NCI-H2029 (cell line): Measurements from ENCODE around the gene PRDX4.
"Not testable (repeated sequence)": the region's sequence is repeated elsewhere in the genome, so short reads cannot be mapped to it uniquely, and the experiment has no call there.

Experiments
- DNase-seq: peaks from one replicate; lab custom pipeline; 2025; lab: John Stamatoyannopoulos, UW

The PRDX4 gene

DNA sequence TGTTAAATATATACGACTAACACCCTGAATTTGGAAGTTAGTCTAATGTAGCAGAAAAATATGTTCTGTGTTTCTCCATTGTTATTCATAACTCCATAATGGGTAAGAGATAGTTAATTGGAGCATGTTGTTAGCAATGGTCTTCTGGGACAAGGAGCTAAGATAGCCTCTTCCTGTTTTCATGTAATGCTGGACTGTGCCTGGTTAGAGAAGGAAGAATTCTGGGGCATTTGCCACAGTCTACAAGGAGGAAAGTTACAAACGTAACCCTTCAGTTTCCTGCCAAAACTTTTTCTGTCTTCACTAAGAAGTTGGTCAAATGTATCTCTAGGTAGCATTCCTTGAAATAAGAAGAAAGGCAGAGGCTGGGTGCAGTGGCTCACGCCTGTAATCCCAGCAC, 5.8 kb downstream of the PRDX4 start:
- no peak for DNase-seq

- DNase-seq: not testable (repeated sequence)
Measured at GRCh38 chrX:23676486-23676885, 9.2 kb downstream of the PRDX4 start.

DNA sequence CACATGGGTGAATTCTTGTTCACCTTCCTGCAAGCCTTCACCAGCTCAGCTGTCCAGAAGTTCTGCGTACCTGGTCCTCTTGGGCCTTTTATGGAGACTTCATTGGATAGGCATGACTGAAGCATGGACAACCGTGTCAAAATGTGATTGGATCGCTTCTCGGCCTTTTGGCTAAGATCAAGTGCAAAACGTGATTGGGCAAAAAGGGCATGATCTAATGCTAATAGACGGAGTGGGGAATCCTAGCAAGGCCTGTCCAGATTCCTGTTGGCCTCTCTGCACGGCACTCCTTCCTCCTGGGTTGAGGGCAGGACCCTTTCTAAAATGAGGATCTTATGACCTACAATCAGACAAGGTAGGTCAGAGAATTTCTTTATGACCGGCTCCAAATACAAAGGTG, 24.9 kb downstream of the PRDX4 start:
- DNase-seq: no peak

GRCh38 chrX:23694606-23695005, 27.3 kb downstream of the PRDX4 start:
- peak; percentile 44 for DNase-seq

DNA sequence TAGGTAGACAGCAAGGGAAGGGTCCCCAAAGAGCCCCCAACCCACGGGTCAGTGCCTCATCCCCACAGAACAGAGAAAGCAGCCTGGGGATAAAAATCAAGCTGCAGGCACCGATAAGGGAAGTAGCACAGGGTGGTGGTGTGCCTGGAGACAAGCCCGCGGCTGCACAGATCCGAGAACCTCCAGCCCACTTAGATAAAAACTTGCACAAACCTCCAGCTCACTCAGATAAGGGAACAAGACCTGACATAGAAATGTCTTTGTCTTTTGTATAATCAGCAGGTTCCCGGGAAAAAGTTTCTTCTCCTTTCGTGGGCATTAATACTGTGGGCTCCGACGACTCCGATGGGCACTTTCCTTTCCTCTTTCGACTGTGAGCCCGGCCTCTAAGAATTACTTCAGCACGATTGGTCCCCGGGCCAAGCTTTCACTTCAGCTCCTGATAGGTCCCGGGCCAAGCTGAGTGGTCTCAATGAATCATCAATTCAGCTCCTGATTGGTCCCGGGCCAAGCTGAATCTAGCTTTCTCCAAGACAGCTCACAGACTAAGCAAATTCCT, 32.4 kb downstream of the PRDX4 start:
- no peak for DNase-seq

- no peak for DNase-seq
Measured at GRCh38 chrX:23704673-23705206, 37.4 kb downstream of the PRDX4 start.

DNA sequence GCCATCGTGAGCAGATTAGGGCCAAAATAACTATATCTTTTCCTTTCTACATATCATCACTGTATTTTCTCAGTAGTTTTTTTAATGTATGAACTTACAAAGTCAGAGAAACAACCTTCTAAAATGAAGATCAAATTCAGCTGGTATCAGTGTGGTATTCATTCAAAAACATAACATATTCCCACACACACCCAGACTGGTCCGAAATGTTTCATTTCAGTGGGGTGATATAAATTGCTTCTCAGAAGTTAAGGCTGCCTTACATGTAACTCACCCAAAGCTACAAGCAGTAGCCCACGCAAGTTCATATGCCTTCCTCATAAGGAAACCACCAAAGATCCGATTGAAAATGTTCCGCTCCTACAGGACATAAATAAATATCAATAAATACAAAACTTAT, 37.9 kb downstream of the PRDX4 start:
- DNase-seq: no peak

DNA sequence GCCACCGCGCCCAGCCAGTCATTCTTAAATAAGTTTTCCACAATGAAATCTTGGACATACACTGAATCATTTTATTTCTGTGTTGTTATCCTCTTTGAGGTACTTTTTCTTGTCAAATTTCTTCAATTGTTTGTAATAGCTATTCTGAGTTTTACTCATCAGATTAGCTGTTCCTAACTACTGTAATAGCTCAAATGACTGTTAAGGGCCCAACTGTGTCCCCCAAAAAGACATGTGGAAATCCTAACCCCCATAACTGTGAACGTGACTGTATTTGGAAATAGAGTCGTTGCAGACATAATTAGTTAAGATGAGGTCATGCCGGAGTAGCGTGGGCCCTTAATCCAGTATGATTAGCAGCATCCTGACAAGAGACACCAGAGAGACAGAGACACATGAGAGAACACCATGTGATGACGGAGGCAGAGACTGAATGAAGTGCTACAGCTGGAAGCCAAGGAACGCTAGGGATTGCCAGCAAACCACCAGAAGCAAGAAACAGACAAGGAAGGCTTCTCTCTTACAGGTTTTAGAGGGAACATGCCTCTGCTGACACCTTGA, 52.9 kb downstream of the PRDX4 start:
- DNase-seq: no peak

GRCh38 chrX:23726191-23726590, 58.9 kb downstream of the PRDX4 start:
- DNase-seq: no peak

- DNase-seq: no peak
Measured at GRCh38 chrX:23727206-23727605, 59.9 kb downstream of the PRDX4 start.

DNA sequence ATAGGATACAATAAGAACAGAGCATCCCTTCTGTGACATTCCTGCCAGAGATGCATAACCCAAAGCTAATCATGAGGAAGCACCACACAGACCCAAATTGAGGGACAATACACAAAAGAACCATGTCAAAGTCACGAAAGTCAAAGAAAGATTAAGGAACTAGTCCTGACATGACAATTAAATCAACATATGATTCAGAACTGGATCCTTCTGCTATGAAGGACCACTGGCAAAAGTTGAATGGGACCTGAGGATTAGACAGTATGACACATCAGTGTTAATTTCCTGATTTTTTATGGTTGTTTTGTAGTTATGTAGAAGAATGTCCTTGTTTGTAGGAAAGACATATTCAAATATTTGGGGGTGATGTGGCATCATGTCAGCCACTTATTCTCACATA, 61.9 kb downstream of the PRDX4 start:
- no peak for DNase-seq

DNA sequence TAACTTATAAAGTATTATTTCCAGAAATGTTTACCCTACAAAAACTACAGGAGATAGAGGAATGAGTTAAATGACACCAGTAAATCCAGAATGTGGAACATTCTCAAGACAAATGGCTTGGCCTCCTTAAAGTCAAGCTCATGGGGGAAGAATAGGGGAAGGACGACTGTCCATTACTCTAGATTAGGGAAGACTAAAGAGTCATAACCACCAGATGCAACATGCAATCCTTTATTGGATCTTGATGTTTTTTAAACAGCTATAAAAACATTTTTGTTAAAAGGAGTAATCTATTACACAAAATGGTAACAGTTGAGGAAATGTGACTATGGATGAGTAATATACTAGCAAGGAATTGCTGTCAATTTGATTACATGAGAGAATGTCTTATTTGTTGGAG, 64.7 kb downstream of the PRDX4 start:
- DNase-seq: no peak

DNA sequence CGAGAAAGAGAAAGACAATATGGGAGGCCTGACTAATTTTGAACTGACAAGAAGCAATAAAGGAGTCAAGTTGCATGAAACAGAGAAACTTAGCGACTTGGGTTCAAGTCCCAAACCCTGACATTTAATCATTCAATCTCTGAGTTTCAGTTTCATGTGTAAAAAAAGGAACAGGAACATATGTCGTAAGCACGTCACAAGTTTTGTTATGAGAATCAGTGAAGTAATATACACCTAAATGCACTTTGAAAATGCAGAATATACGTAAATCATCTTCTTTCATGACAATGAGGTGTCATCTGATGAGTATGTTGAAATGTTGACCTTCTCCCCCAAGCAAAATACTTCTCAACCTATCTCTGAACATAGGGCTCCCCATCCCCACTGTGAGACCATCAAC, 65.4 kb downstream of the PRDX4 start:
- DNase-seq: no peak
